Endothelial cell of umbilical vein (primary cell): Measurements from ENCODE around the gene RNF130. TPM values are rescaled to one million over a fixed set of nuclear protein-coding genes. Genes with fewer than 3 reads are reported as not detected.

Experiments
- BruUV-seq: library from RNA; stranded (reverse); fragments of 400-500 nt; replicated peaks from 2 replicates; lab custom pipeline; 2021; lab: Mats Ljungman, UMichigan
- CTCF ChIA-PET: fragments of 300-600, 350-600 bp; sonication (Branson Sonifier 250); formaldehyde crosslinking; loops from one replicate; lab custom pipeline; 2021; ENCODE audit warnings: antibody characterized with exemption, inconsistent platforms; lab: Charles Lee
- POLR2A ChIA-PET: fragments of 300-600, 350-600 bp; sonication (Branson Sonifier 250); formaldehyde crosslinking; loops from one replicate; lab custom pipeline; 2021; ENCODE audit warnings: antibody characterized with exemption, inconsistent platforms; lab: Charles Lee
- DNase-seq: peaks from one replicate; pipeline ENCODE4 v3.0.0-alpha.2; 2011; ENCODE audit warnings: low read depth, low spot score
- FAIRE-seq: peaks from 2 replicates; lab custom pipeline; 2011; peaks lifted over from hg19 to GRCh38; lab: Jason Lieb, UNC
- H2AFZ ChIP-seq: 2 replicates; pipeline ENCODE4 v1.6.0; 2012; ENCODE audit warnings: low read depth, low read length, control low read depth, inconsistent platforms
- H3K27ac ChIP-seq: 2 replicates; pipeline ENCODE4 v1.5.1; 2011; ENCODE audit warnings: low read depth, mild to moderate bottlenecking, control low read depth, low read length, moderate library complexity; ENCODE audit not compliant: insufficient read depth
- H3K27me3 ChIP-seq, 2 experiments: 2 replicates each; pipeline versions ENCODE4 v1.6.0 to v1.6.1; 2011; ENCODE audit warnings: low read length in 2 of 2, mixed read lengths in 1 of 2; ENCODE audit not compliant: control insufficient read depth in 2 of 2, insufficient read depth in 2 of 2
- H3K36me3 ChIP-seq, 2 experiments: 2 replicates in 1 of 2; 3 replicates in 1 of 2; pipeline ENCODE4 v1.5.1; 2011; ENCODE audit warnings: low read length in 2 of 2, mild to moderate bottlenecking in 1 of 2, moderate library complexity in 1 of 2; ENCODE audit not compliant: control insufficient read depth in 2 of 2, insufficient read depth in 2 of 2; ENCODE audit errors: extremely low read depth in 1 of 2
- H3K4me1 ChIP-seq: 3 replicates; pipeline ENCODE4 v1.5.1; 2011; ENCODE audit warnings: mild to moderate bottlenecking, low read length; ENCODE audit not compliant: control insufficient read depth, insufficient read depth; ENCODE audit errors: extremely low read depth
- H3K4me2 ChIP-seq: 2 replicates; pipeline ENCODE4 v1.6.1; 2011; ENCODE audit warnings: low read length, control low read depth, mixed read lengths; ENCODE audit not compliant: insufficient read depth
- H3K4me3 ChIP-seq, 3 experiments: fragments of 200-600 bp in 1 of 3; sonication (generic), shearing (Covaris generic) in 1 of 3; replicated peaks in 1 of 3; 2 replicates each; pipeline ENCODE4 v1.5.1; 2011 to 2016; ENCODE audit warnings: control low read depth in 3 of 3, low read length in 3 of 3, mild to moderate bottlenecking in 2 of 3, inconsistent platforms in 1 of 3, low read depth in 1 of 3, moderate library complexity in 1 of 3; ENCODE audit not compliant: insufficient read depth in 1 of 3
- H3K79me2 ChIP-seq: 2 replicates; pipeline ENCODE4 v1.6.0; 2012; ENCODE audit warnings: low read length, inconsistent platforms; ENCODE audit not compliant: control insufficient read depth, insufficient read depth
- H3K9ac ChIP-seq: replicated peaks from 2 replicates; pipeline ENCODE3; 2011; ENCODE audit warnings: low read length, control low read depth; ENCODE audit not compliant: insufficient read depth; ENCODE audit errors: extremely low read depth
- H3K9me1 ChIP-seq: replicated peaks from 3 replicates; pipeline ENCODE4 v1.6.0; 2011; ENCODE audit warnings: mild to moderate bottlenecking, low read length; ENCODE audit not compliant: control insufficient read depth, insufficient read depth; ENCODE audit errors: extremely low read depth
- H3K9me3 ChIP-seq: replicated peaks from 2 replicates; pipeline ENCODE4 v1.5.1; 2012; ENCODE audit warnings: low read length, inconsistent platforms; ENCODE audit not compliant: control insufficient read depth, insufficient read depth
- H4K20me1 ChIP-seq: replicated peaks from 2 replicates; pipeline ENCODE3; 2011; ENCODE audit warnings: mild to moderate bottlenecking, low read length; ENCODE audit not compliant: control insufficient read depth, insufficient read depth; ENCODE audit errors: extremely low read depth
- CTCF ChIP-seq, 2 donors: IDR thresholded peaks; 1 replicate in 1 of 2; 2 replicates in 1 of 2; pipeline ENCODE4 v1.5.1; 2011; ENCODE audit warnings: low read length in 2 of 2, mild to moderate bottlenecking in 2 of 2, moderate library complexity in 2 of 2, control low read depth in 1 of 2, inconsistent platforms in 1 of 2, low read depth in 1 of 2; ENCODE audit not compliant: insufficient read depth in 1 of 2; ENCODE audit errors: extremely low read depth in 1 of 2
- EZH2 ChIP-seq: IDR thresholded peaks from 2 replicates; pipeline ENCODE4 v1.6.1; 2012; ENCODE audit warnings: borderline replicate concordance, low read depth, mild to moderate bottlenecking, moderate library complexity, low read length, inconsistent platforms; ENCODE audit not compliant: severe bottlenecking
- FOS ChIP-seq: IDR thresholded peaks from 2 replicates; pipeline ENCODE4 v1.6.1; 2011; ENCODE audit warnings: mild to moderate bottlenecking, low read length, moderate library complexity, borderline replicate concordance; ENCODE audit not compliant: insufficient read depth
- GATA2 ChIP-seq: IDR thresholded peaks from 2 replicates; pipeline ENCODE4 v1.7.0; 2011; ENCODE audit warnings: low read depth, mild to moderate bottlenecking, moderate library complexity, mixed read lengths, low read length; ENCODE audit not compliant: insufficient read length, insufficient read depth
- JUN ChIP-seq: IDR thresholded peaks from 2 replicates; pipeline ENCODE4 v1.6.1; 2011; ENCODE audit warnings: borderline replicate concordance, low read depth; ENCODE audit not compliant: insufficient read length, insufficient read depth
- MAX ChIP-seq: IDR thresholded peaks from 2 replicates; pipeline ENCODE4 v1.6.1; 2011; ENCODE audit not compliant: insufficient read depth, insufficient read length
- MYC ChIP-seq: IDR thresholded peaks from one replicate; pipeline ENCODE4 v1.6.1; 2011; ENCODE audit warnings: mild to moderate bottlenecking, low read depth, low read length
- POLR2A ChIP-seq: IDR thresholded peaks from 2 replicates; pipeline ENCODE4 v1.6.1; 2012; ENCODE audit warnings: low read depth, mild to moderate bottlenecking, control low read depth, low read length
- POLR2AphosphoS5 ChIP-seq: IDR thresholded peaks from 2 replicates; pipeline ENCODE4 v1.6.1; 2012; ENCODE audit warnings: low read depth, mild to moderate bottlenecking, control low read depth, low read length, moderate library complexity; ENCODE audit not compliant: insufficient read depth
- dilution Hi-C: fragments of 300-500 bp; cut with MboI; formaldehyde crosslinking; loops from one replicate; pipeline ENCODE4 v1.15.0; 2019; ENCODE audit warnings: low sequenced_read_pairs; ENCODE audit not compliant: extremely low pct_ligation_motif_present
- intact Hi-C: fragments of 100-400 bp; cut with micrococcal nuclease; formaldehyde crosslinking; loops from one replicate; pipeline ENCODE4 v1.10.0; 2022
- polyA plus RNA-seq, 4 experiments: library from polyadenylated mRNA; depleted of rRNA in 3 of 4; stranded (reverse) in 3 of 4; unstranded in 1 of 4; fragments of >200 nt; gene quantifications; 2 replicates each; pipeline versions ENCODE4 v1.2.1 to v1.2.3, GENCODE V29; 2011 to 2012; ENCODE audit warnings: missing spikeins in 1 of 4
- total RNA-seq: library from RNA; stranded (reverse); gene quantifications from 2 replicates; pipeline ENCODE4 v1.2.3, GENCODE V29; 2021

Gene RNF130
- total and polyA plus RNA-seq, 2 donors (not counting 3 experiments of a cell fraction or from before 2014, with no cell fraction given): 43.0 to 43.1 TPM

DNA sequence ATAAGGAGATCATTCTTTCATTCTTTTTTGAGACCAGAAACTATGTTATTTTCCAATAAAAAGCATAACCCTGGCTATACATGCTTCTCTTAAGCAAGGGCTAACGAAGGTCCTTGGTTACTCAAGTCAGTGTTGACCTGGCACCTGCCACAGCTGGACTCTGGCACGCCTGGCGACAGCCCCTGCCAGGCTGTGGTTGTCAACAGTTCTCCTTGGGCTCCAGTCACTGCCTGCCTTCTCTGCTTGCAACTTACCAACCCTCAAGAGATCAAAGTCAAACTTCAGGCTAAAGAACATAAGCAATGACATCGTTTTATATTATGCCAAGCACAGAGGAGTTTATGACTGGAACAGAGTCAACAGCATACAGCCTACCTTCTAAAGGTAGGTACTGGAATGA lies 102.4 kb downstream of the RNF130 start:
- H2AFZ ChIP-seq: no peak overlapping the region
- peaks cover 0 to 5% of the 10 kb centered on the region in 2 experiments for H3K36me3 ChIP-seq
- no peak overlapping the region for H3K4me3 ChIP-seq
- no TSS peak for BruUV-seq
- H3K27me3 ChIP-seq: no peaks in the 10 kb centered on the region
- dilution Hi-C loops: no loop called here
- H3K9ac ChIP-seq: no peak overlapping the region
- H3K27ac ChIP-seq: no peak overlapping the region
- no peaks in the 10 kb centered on the region for H3K79me2 ChIP-seq
- H3K4me2 ChIP-seq: no peak overlapping the region
- no peaks in the 10 kb centered on the region for H3K9me3 ChIP-seq
- no peak for FAIRE-seq
- no peaks in the 10 kb centered on the region for H3K4me1 ChIP-seq
- H3K9me1 ChIP-seq: no peaks in the 10 kb centered on the region
- TF ChIP-seq MYC (no peak), POLR2AphosphoS5 (no peak), FOS (no peak), MAX (no peak), EZH2 (no peak), POLR2A (no peak), GATA2 (no peak), JUN (no peak), CTCF (IDR thresholded peaks at IDR 0.05; ENCODE audit: extremely low read depth in 1 of 2, insufficient read depth in 1 of 2, low read depth in 1 of 2, low read length in 2 of 2) (no peak)
- DNase-seq: no peak
- ChIA-PET CTCF (no interaction called here), POLR2A (no interaction called here)
- no peaks in the 10 kb centered on the region for H4K20me1 ChIP-seq
- intact Hi-C loops: no loop called here
